Suprapubic skin (tissue), 4 donors: Measurements from ENCODE around the gene ITIH5.

Experiments
- EP300 ChIP-seq: sonication (generic); formaldehyde crosslinking; IDR thresholded peaks from one replicate; pipeline ENCODE4 v1.6.1; 2017; ENCODE audit warnings: antibody characterized with exemption
- POLR2A ChIP-seq, 2 donors: fragments of 450-650 bp; IDR thresholded peaks; one replicate each; pipeline ENCODE4 v1.6.1; 2017; ENCODE audit warnings: antibody characterized with exemption in 2 of 2, mild to moderate bottlenecking in 2 of 2, moderate library complexity in 2 of 2
- POLR2AphosphoS5 ChIP-seq, 3 donors: sonication (generic); formaldehyde crosslinking; IDR thresholded peaks; one replicate each; pipeline ENCODE4 v1.6.1; 2017; ENCODE audit warnings: antibody characterized with exemption in 3 of 3
- TF ChIP-seq, protein P1 (sequence below), 2 donors: fragments of 200-600 bp in 1 of 2; fragments of 450-650 bp in 1 of 2; sonication (generic) in 1 of 2; IDR thresholded peaks; one replicate each; pipeline ENCODE4 v1.5.1; 2016 to 2019; ENCODE audit warnings: antibody characterized with exemption in 2 of 2, mild to moderate bottlenecking in 1 of 2, moderate library complexity in 1 of 2

- TF ChIP-seq POLR2AphosphoS5 (IDR thresholded peaks at IDR 0.05) (no peak), POLR2A (IDR thresholded peaks at IDR 0.05) (no peak), EP300 (no peak)
- TF ChIP-seq, protein P1, sequence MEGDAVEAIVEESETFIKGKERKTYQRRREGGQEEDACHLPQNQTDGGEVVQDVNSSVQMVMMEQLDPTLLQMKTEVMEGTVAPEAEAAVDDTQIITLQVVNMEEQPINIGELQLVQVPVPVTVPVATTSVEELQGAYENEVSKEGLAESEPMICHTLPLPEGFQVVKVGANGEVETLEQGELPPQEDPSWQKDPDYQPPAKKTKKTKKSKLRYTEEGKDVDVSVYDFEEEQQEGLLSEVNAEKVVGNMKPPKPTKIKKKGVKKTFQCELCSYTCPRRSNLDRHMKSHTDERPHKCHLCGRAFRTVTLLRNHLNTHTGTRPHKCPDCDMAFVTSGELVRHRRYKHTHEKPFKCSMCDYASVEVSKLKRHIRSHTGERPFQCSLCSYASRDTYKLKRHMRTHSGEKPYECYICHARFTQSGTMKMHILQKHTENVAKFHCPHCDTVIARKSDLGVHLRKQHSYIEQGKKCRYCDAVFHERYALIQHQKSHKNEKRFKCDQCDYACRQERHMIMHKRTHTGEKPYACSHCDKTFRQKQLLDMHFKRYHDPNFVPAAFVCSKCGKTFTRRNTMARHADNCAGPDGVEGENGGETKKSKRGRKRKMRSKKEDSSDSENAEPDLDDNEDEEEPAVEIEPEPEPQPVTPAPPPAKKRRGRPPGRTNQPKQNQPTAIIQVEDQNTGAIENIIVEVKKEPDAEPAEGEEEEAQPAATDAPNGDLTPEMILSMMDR (IDR thresholded peaks at IDR 0.05) = no peak
Measured at GRCh38 chr10:7702288-7702812, 35.6 kb upstream of the ITIH5 start.
